ENCODE results near the gene APOBR. TPM values are rescaled to one million over a fixed set of nuclear protein-coding genes. Genes with fewer than 3 reads are reported as not detected.
"Not testable (repeated sequence)": the region's sequence is repeated elsewhere in the genome, so short reads cannot be mapped to it uniquely, and the experiment has no call there.

Gene APOBR
- total RNA-seq: 1 to 10 TPM; 1.1 to 3.4 TPM

- Histone ChIP-seq H3K4me1 (ENCODE audit: control insufficient read depth in 1 of 2, low read depth in 2 of 2) (peaks cover 7 to 14% of the 10 kb centered on the region in 2 donors), H3K27ac (peak within 1 kb of the TSS in 1 of 2 donors; percentile 26), H3K9me3 (no peaks in the 10 kb centered on the region), H3K27me3 (replicated peaks; ENCODE audit: insufficient read depth) (no peaks in the 10 kb centered on the region), H3K36me3 (no peaks in the 10 kb centered on the region), H3K4me3 (peak within 1 kb of the TSS; percentile 63)
- no peak for DNase-seq (ENCODE audit: low spot score)
- TF ChIP-seq CTCF (IDR thresholded peaks at IDR 0.05): no peak
- ATAC-seq (ENCODE audit: insufficient number of reproducible peaks, low FRiP score, low read depth): no peak
These were observed at the start of gene APOBR for GRCh38 chr16:28494121-28494851. TSS of gene APOBR (plus strand) at chr16:28494643. CDS start at chr16:28494682, 39 bp downstream.

DNA sequence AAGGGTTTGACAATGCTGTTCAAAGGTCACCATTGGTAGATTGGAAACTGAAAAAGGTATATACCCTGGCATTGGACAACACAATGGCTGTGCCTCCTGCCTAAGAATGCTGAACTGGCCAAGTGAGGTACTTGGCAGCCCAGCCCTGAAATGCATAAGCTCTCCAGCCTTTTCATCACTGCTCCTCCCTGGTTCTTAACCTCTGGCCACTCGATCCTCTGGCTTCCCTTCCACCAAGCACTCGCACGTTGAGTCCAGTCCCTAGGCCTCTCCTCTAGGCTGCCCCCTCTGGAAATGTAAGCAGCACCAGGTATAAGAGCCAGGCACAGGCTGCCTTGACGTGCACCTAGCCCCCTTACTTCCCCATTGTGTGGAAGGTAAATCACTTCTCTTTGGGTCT is 48.1 kb upstream of the APOBR start:
- H3K4me1 ChIP-seq (ENCODE audit: control insufficient read depth in 1 of 2, low read depth in 2 of 2); H3K27ac ChIP-seq; H3K4me3 ChIP-seq; ATAC-seq (ENCODE audit: insufficient number of reproducible peaks, low FRiP score, low read depth); DNase-seq (ENCODE audit: low spot score); H3K9me3 ChIP-seq; H3K36me3 ChIP-seq; H3K27me3 ChIP-seq (replicated peaks; ENCODE audit: insufficient read depth): not testable (repeated sequence)

- H3K27me3 ChIP-seq (replicated peaks; ENCODE audit: insufficient read depth); ATAC-seq (ENCODE audit: insufficient number of reproducible peaks, low FRiP score, low read depth); H3K27ac ChIP-seq; H3K4me3 ChIP-seq; H3K4me1 ChIP-seq (ENCODE audit: control insufficient read depth in 1 of 2, low read depth in 2 of 2); H3K36me3 ChIP-seq; H3K9me3 ChIP-seq; DNase-seq (ENCODE audit: low spot score): not testable (repeated sequence)
These were observed 47.4 kb upstream of the APOBR start for GRCh38 chr16:28447081-28447480.

GRCh38 chr16:28473714-28474265 is 20.7 kb upstream of the APOBR start:
- Histone ChIP-seq H3K36me3 (peaks cover 17% of the 10 kb centered on the region), H3K27me3 (replicated peaks; ENCODE audit: insufficient read depth) (no peaks in the 10 kb centered on the region), H3K4me3 (no peak overlapping the region), H3K4me1 (ENCODE audit: control insufficient read depth in 1 of 2, low read depth in 2 of 2) (no peaks in the 10 kb centered on the region), H3K27ac (no peak overlapping the region), H3K9me3 (no peaks in the 10 kb centered on the region)
- no peak for DNase-seq (ENCODE audit: low spot score)
- no peak for TF ChIP-seq CTCF (IDR thresholded peaks at IDR 0.05)
- ATAC-seq (ENCODE audit: insufficient number of reproducible peaks, low FRiP score, low read depth): no peak

DNA sequence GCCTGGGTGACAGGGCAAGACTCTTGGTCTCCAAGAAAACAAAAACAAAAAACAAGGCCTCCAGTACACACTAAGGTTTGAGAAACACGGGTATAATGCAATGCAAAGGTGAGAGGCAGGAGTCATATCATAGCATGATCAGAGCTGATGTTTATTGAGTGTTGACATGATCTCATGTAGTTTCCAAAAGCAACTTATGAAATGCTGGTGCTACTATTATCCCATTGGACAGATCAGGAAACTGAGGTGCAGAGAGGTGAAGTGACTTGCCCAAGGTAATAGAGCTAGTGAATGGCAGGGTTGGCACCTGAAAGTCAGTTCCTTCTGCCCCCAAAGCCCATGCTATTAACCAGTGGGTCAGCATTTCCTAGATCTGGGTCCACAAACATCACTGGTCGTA is 19.2 kb upstream of the APOBR start:
- DNase-seq (ENCODE audit: low spot score): no peak
- no peak for ATAC-seq (ENCODE audit: insufficient number of reproducible peaks, low FRiP score, low read depth)
- Histone ChIP-seq H3K9me3 (no peaks in the 10 kb centered on the region), H3K36me3 (peaks cover 26% of the 10 kb centered on the region), H3K4me3 (no peak overlapping the region), H3K27ac (no peak overlapping the region), H3K4me1 (ENCODE audit: control insufficient read depth in 1 of 2, low read depth in 2 of 2) (no peaks in the 10 kb centered on the region), H3K27me3 (replicated peaks; ENCODE audit: insufficient read depth) (no peaks in the 10 kb centered on the region)
- TF ChIP-seq CTCF (IDR thresholded peaks at IDR 0.05): no peak

- no peaks in the 10 kb centered on the region for H3K27me3 ChIP-seq (replicated peaks; ENCODE audit: insufficient read depth)
- H3K4me3 ChIP-seq: no peak overlapping the region
- H3K36me3 ChIP-seq: peaks cover 34% of the 10 kb centered on the region
- no peaks in the 10 kb centered on the region for H3K4me1 ChIP-seq (ENCODE audit: control insufficient read depth in 1 of 2, low read depth in 2 of 2)
- no peaks in the 10 kb centered on the region for H3K9me3 ChIP-seq
- no peak overlapping the region for H3K27ac ChIP-seq
- ATAC-seq (ENCODE audit: insufficient number of reproducible peaks, low FRiP score, low read depth): no peak
- no peak for DNase-seq (ENCODE audit: low spot score)
- no peak for TF ChIP-seq CTCF (IDR thresholded peaks at IDR 0.05)
These were observed 17.0 kb upstream of the APOBR start for GRCh38 chr16:28477311-28477920.
